HepG2 (cell line): ENCODE results near the gene PLA2G4B. TPM values are rescaled to one million over a fixed set of nuclear protein-coding genes. Genes with fewer than 3 reads are reported as not detected.

Experiments
- ATAC-seq: fragments of 200-7000 bp; cut with Tn5 transposase; 3 replicates; pipeline ENCODE4 v1.9.1; 2020; ENCODE audit warnings: mild to moderate bottlenecking, moderate library complexity
- BruUV-seq: library from RNA; stranded (reverse); fragments of 400-500 nt; replicated peaks from 2 replicates; lab custom pipeline; 2021; lab: Mats Ljungman, UMichigan
- CTCF ChIA-PET: fragments of 300-600 bp; formaldehyde crosslinking; extraction: SDS; loops from one replicate; lab custom pipeline; 2021; ENCODE audit warnings: low total read pairs, inconsistent platforms, low intra/inter-chr PET ratio; lab: Yijun Ruan, JAX
- POLR2A ChIA-PET: fragments of 350-600 bp; sonication (Branson Sonifier 250); formaldehyde crosslinking; loops from one replicate; lab custom pipeline; 2020; ENCODE audit warnings: antibody characterized with exemption, inconsistent platforms; lab: Yijun Ruan, JAX
- DNase-seq: peaks from one replicate; pipeline ENCODE4 v3.0.0-alpha.2; 2015; ENCODE audit warnings: low spot score
- FAIRE-seq: peaks from 3 replicates; lab custom pipeline; 2011; peaks lifted over from hg19 to GRCh38; lab: Jason Lieb, UNC
- H2AFZ ChIP-seq: one replicate; pipeline ENCODE4 v1.6.1; 2011; ENCODE audit warnings: low read length, inconsistent platforms
- H3K27ac ChIP-seq: fragments of 300-600 bp; 3 replicates; pipeline ENCODE4 v1.8.0; 2011; ENCODE audit warnings: mixed run types, mild to moderate bottlenecking, mixed read lengths, low read length, inconsistent platforms; ENCODE audit not compliant: insufficient read depth; ENCODE audit errors: extremely low read length
- H3K27me3 ChIP-seq, 2 experiments: fragments of 200-600 bp in 1 of 2; 2 replicates in 1 of 2; 3 replicates in 1 of 2; pipeline versions ENCODE4 v1.6.0 to v1.8.0; 2011; ENCODE audit warnings: low read length in 2 of 2, mild to moderate bottlenecking in 2 of 2, moderate library complexity in 2 of 2, inconsistent platforms in 1 of 2; ENCODE audit not compliant: insufficient read depth in 2 of 2, control insufficient read depth in 1 of 2
- H3K36me3 ChIP-seq, 2 experiments: fragments of 200-600 bp in 1 of 2; replicated peaks in 1 of 2; 2 replicates in 1 of 2; 3 replicates in 1 of 2; pipeline versions ENCODE4 v1.5.1 to v1.8.0; 2011; ENCODE audit warnings: low read length in 2 of 2, inconsistent platforms in 1 of 2; ENCODE audit not compliant: insufficient read depth in 2 of 2, control insufficient read depth in 1 of 2
- H3K4me1 ChIP-seq: 2 replicates; pipeline ENCODE4 v1.5.1; 2012; ENCODE audit warnings: low read length, inconsistent platforms; ENCODE audit not compliant: insufficient read depth
- H3K4me2 ChIP-seq: 2 replicates; pipeline ENCODE4 v1.6.0; 2011; ENCODE audit warnings: low read depth, low read length, inconsistent platforms
- H3K4me3 ChIP-seq, 3 experiments: fragments of 200-600 bp in 1 of 3; sonication (generic), shearing (Covaris generic) in 1 of 3; replicated peaks in 1 of 3; 2 replicates each; pipeline ENCODE4 v1.5.1; 2011 to 2016; ENCODE audit warnings: low read length in 3 of 3, inconsistent platforms in 2 of 3, low read depth in 2 of 3, mild to moderate bottlenecking in 2 of 3, control low read depth in 1 of 3, mixed read lengths in 1 of 3; ENCODE audit not compliant: insufficient read depth in 1 of 3
- H3K79me2 ChIP-seq: one replicate; pipeline ENCODE4 v1.6.1; 2011; ENCODE audit warnings: low read length, inconsistent platforms; ENCODE audit not compliant: insufficient read depth
- H3K9ac ChIP-seq: 2 replicates; pipeline ENCODE4 v1.6.0; 2011; ENCODE audit warnings: mild to moderate bottlenecking, low read depth, low read length, inconsistent platforms; ENCODE audit not compliant: insufficient read depth
- H3K9me3 ChIP-seq: 2 replicates; pipeline ENCODE4 v1.5.1; 2012; ENCODE audit warnings: mild to moderate bottlenecking, low read length
- H4K20me1 ChIP-seq: 2 replicates; pipeline ENCODE4 v1.6.0; 2011; ENCODE audit warnings: inconsistent platforms, mild to moderate bottlenecking, low read length, moderate library complexity; ENCODE audit not compliant: insufficient read depth
- ETS1 ChIP-seq: sonication (generic); formaldehyde crosslinking; IDR thresholded peaks from 2 replicates; pipeline ENCODE4 v1.4.0; 2020; ENCODE audit warnings: missing genetic modification reagents
- MAX ChIP-seq: IDR thresholded peaks from 2 replicates; pipeline ENCODE4 v1.6.1; 2012; ENCODE audit warnings: inconsistent platforms
- TEAD2 ChIP-seq: sonication (generic); formaldehyde crosslinking; IDR thresholded peaks from 2 replicates; pipeline ENCODE4 v1.9.0; 2021; ENCODE audit warnings: missing genetic modification reagents
- ZFP91 ChIP-seq: sonication (generic); formaldehyde crosslinking; IDR thresholded peaks from 2 replicates; pipeline ENCODE4 v1.9.0; 2022; ENCODE audit warnings: missing genetic modification reagents, mild to moderate bottlenecking, borderline replicate concordance
- ZNF343 ChIP-seq: sonication (generic); formaldehyde crosslinking; IDR thresholded peaks from 2 replicates; pipeline ENCODE4 v1.4.0; 2020; ENCODE audit warnings: mild to moderate bottlenecking, missing genetic modification reagents
- WGBS: methylation state at CpG from one replicate; pipeline ENCODE4 v1.1.6; 2017; ENCODE audit warnings: low lambda C conversion rate; 5-methylcytosine and 5-hydroxymethylcytosine counted together
- in situ Hi-C: cut with HindIII; loops from 2 replicates; pipeline ENCODE4 v1.10.0; 2017; ENCODE audit warnings: low pct_unique_long_range_greater_than_20kb; ENCODE audit not compliant: extremely low pct_ligation_motif_present
- intact Hi-C: fragments of 100-400 bp; cut with micrococcal nuclease; formaldehyde crosslinking; loops from one replicate; pipeline ENCODE4 v1.10.0; 2022; ENCODE audit not compliant: unreplicated experiment
- polyA plus RNA-seq, 8 experiments: library from polyadenylated mRNA; depleted of rRNA in 3 of 8; stranded (reverse) in 7 of 8; unstranded in 1 of 8; fragments of >200 nt; fragmentation: Illumina TruSeq in 4 of 8; extraction: Trizol in 4 of 8; gene quantifications; 2 replicates each; pipeline versions ENCODE4 v1.2.1 to v1.2.3, GENCODE V29; 2011 to 2016; ENCODE audit warnings: low read depth in 4 of 8, missing spikeins in 1 of 8, mixed read lengths in 1 of 8; ENCODE audit not compliant: insufficient read depth in 1 of 8
- total RNA-seq, 5 experiments: library from RNA; depleted of rRNA; stranded (reverse); fragments of >200 nt; fragmentation: Illumina TruSeq; extraction: Trizol; gene quantifications; 2 replicates each; pipeline ENCODE4 v1.2.3, GENCODE V29; 2016; ENCODE audit warnings: low read depth in 1 of 5
- TF ChIP-seq, protein P1 (sequence below): sonication (generic); formaldehyde crosslinking; IDR thresholded peaks from 2 replicates; pipeline ENCODE4 v1.5.1; 2020; ENCODE audit warnings: mild to moderate bottlenecking, missing genetic modification reagents, moderate library complexity

The PLA2G4B gene
- total and polyA plus RNA-seq, 2 of the 13 experiments (the other 11 are each of a cell fraction or from before 2014, with no cell fraction given), result 5.1 to 8.0 TPM

GRCh38 chr15:41861736-41862356, 23.2 kb downstream of the PLA2G4B start:
- FAIRE-seq, result no peak
- in situ Hi-C loops (no loop called here), intact Hi-C loops (no loop called here)
- Histone ChIP-seq H3K27ac (no peak overlapping the region), H3K9ac (no peak overlapping the region), H2AFZ (no peak overlapping the region), H3K36me3 (no peaks in the 10 kb centered on the region), H3K27me3 (peaks cover 10 to 40% of the 10 kb centered on the region in 2 experiments; a peak in 4 of 5 replicates), H3K4me1 (peaks cover 61% of the 10 kb centered on the region), H4K20me1 (no peaks in the 10 kb centered on the region)
- CTCF ChIA-PET, result no interaction called here
- BruUV-seq, result no TSS peak
- no peak for ATAC-seq
- DNase-seq, result no peak
- TF ChIP-seq MAX, result no peak
- no peak for TF ChIP-seq ZNF343 (CRISPR knock-in tag)
- no peak for TF ChIP-seq ETS1 (CRISPR knock-in tag)
- TF ChIP-seq, all 625 proteins: peak for 0
- 77% methylated on average over 17 of the region's 18 CpGs for WGBS
- Histone ChIP-seq H3K4me2 (no peak overlapping the region), H3K79me2 (no peaks in the 10 kb centered on the region), H3K4me3 (no peak overlapping the region), H3K9me3 (no peaks in the 10 kb centered on the region)
- POLR2A ChIA-PET, result no interaction called here

- FAIRE-seq, result no peak
- no peak for ATAC-seq
- BruUV-seq, result no TSS peak
- Histone ChIP-seq H3K27me3 (peaks cover 10 to 40% of the 10 kb centered on the region in 2 experiments; a peak in 4 of 5 replicates), H3K4me2 (peak overlapping the region; percentile 34; the same call in 1 of the 2 replicates), H3K4me3 (no peak overlapping the region; a peak in 1 of 6 replicates), H3K9ac (no peak overlapping the region), H2AFZ (no peak overlapping the region), H3K27ac (no peak overlapping the region), H3K36me3 (no peaks in the 10 kb centered on the region), H3K4me1 (peaks cover 62% of the 10 kb centered on the region), H4K20me1 (no peaks in the 10 kb centered on the region), H3K9me3 (no peaks in the 10 kb centered on the region), H3K79me2 (no peaks in the 10 kb centered on the region)
- ChIA-PET POLR2A (no interaction called here), CTCF (no interaction called here)
- 34% methylated on average over 8 of the region's 19 CpGs for WGBS
- DNase-seq, result peak; percentile 20
- intact Hi-C loops (no loop called here), in situ Hi-C loops (no loop called here)
- TF ChIP-seq, protein P1, sequence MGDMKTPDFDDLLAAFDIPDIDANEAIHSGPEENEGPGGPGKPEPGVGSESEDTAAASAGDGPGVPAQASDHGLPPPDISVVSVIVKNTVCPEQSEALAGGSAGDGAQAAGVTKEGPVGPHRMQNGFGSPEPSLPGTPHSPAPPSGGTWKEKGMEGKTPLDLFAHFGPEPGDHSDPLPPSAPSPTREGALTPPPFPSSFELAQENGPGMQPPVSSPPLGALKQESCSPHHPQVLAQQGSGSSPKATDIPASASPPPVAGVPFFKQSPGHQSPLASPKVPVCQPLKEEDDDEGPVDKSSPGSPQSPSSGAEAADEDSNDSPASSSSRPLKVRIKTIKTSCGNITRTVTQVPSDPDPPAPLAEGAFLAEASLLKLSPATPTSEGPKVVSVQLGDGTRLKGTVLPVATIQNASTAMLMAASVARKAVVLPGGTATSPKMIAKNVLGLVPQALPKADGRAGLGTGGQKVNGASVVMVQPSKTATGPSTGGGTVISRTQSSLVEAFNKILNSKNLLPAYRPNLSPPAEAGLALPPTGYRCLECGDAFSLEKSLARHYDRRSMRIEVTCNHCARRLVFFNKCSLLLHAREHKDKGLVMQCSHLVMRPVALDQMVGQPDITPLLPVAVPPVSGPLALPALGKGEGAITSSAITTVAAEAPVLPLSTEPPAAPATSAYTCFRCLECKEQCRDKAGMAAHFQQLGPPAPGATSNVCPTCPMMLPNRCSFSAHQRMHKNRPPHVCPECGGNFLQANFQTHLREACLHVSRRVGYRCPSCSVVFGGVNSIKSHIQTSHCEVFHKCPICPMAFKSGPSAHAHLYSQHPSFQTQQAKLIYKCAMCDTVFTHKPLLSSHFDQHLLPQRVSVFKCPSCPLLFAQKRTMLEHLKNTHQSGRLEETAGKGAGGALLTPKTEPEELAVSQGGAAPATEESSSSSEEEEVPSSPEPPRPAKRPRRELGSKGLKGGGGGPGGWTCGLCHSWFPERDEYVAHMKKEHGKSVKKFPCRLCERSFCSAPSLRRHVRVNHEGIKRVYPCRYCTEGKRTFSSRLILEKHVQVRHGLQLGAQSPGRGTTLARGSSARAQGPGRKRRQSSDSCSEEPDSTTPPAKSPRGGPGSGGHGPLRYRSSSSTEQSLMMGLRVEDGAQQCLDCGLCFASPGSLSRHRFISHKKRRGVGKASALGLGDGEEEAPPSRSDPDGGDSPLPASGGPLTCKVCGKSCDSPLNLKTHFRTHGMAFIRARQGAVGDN, result peak; percentile 59
- TF ChIP-seq ZFP91 (CRISPR knock-in tag) (0 out of 2 replicates have a peak, but pooled peaks have one; percentile 10), TEAD2 (CRISPR knock-in tag) (no peak)
Observed at GRCh38 chr15:41862515-41863116, 24.0 kb downstream of the PLA2G4B start.
